ENCODE results near the gene ANKRD9.

The ANKRD9 gene

DNA sequence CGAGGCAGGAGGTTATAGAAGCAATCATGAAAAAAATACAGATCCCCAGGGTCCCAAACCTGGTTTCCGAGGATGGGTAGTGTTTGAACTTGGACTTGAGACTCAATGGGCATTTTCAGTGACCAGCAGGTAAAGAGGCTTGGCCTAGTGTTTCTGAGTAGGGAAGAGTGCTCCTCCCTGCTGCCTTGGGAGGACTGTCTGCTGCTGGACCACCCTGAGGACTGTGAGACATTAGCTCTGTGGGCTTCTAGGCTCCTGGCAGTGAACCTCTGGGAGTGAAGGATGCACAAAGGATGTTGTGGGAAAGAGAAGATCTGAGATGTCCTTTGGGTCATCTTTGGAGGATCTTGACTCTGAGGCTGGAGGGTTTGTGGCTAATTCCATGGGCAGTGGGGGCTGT is 30.5 kb downstream of the ANKRD9 start:
- DNase-seq: no peak

- peak in 34 of 58 donors; percentile 16 to 70 (median 48) for DNase-seq
Observed at GRCh38 chr14:102474934-102475333, 34.6 kb downstream of the ANKRD9 start.

- no peak for DNase-seq
Observed at GRCh38 chr14:102473559-102473958, 36.0 kb downstream of the ANKRD9 start.

GRCh38 chr14:102472791-102473150 is 36.8 kb downstream of the ANKRD9 start:
- DNase-seq: peak in 19 of 58 donors; percentile 9 to 44 (median 26)

DNA sequence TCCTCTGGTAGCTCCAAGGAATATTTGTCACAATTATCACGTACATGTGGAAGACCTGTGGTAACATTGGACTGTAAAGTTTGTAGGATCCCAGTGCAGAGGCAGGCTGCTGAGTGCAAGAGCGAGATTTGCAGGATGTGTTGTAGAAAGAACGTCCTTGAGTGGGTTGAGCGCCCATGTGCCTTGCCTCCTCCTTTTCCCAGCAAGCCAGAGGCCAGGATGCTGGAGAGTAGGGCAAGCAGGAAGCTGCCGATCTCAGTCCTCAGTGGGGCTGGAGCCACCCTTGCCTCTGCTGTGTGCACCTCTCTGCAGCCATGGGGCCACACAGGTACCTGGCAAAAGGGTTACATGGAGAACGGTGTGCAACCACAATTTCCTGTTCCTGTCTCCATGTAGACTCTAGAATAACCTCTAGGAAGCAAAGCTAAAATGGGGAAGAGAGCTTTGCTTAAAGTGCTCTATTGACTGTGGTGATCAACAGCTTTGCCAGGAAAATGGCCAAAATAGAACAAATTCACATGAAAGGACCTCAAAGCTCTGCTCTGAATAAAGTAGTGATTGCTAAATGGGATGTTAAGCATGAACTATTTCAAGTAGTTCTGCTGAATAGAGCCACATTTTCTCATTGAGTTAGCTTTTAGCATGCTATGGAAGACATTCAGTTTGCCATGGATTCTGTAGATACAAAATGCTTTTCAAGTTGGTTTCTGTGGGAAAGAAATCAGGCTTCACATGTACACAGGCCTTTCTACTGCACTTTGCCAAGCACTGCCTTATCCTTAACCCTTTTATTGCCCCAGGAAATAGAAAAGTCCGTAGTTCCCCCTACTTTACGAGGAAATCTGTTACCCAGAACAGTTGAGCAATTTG is 37.4 kb downstream of the ANKRD9 start:
- DNase-seq: peak in 7 of 58 donors; percentile 8 to 44 (median 16)

- no peak for DNase-seq
Observed at GRCh38 chr14:102469261-102469660, 40.3 kb downstream of the ANKRD9 start.

DNA sequence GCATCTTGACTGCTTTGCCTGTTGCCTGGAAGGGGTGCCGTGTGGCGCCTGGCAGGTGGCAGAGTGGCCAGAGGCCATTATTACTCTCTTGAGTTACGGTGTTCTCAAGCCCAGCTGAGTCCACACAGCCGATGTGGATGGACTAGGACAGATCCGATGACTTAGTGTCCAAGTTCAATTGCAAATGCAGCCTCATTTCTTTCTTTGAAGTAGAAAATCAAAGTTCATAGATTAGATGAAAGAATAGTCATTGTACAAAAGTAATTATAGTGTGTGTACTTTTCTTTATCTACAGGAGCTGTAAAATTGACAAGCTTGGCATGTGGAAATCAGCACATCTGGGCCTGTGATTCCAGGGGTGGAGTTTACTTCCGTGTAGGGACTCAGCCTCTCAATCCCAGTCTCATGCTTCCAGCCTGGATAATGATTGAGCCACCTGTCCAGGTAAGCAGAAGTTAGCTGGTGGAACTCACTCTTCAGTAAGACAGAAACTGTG is 44.7 kb downstream of the ANKRD9 start:
- DNase-seq: no peak

DNA sequence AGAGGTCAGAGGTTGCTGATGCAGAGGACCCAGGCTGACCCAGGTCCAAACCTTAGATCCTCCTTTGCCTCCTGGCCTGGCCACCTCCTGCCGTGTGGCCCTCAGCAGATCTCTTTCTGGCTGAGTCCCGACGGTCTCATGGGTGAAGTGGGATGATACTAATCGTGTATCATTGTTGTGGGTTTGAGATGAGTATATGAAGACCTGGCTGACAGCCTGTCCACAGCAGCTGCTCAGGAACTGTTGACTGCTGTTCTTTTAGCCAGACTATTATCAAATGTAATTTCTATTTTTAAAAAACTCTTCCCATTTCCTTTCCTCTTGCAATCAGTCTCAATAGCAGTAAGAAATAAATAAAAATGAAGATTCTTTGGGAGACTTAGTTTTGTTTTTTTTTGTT is 45.6 kb downstream of the ANKRD9 start:
- DNase-seq: no peak

GRCh38 chr14:102462391-102462790 is 47.2 kb downstream of the ANKRD9 start:
- DNase-seq: peak in 1 of 58 donors; percentile 31

- DNase-seq: peak in 2 of 58 donors; percentile 7 to 13
Observed at GRCh38 chr14:102461490-102462338, 47.9 kb downstream of the ANKRD9 start.

- no peak for DNase-seq
Observed at GRCh38 chr14:102457509-102457908, 52.1 kb downstream of the ANKRD9 start.

DNA sequence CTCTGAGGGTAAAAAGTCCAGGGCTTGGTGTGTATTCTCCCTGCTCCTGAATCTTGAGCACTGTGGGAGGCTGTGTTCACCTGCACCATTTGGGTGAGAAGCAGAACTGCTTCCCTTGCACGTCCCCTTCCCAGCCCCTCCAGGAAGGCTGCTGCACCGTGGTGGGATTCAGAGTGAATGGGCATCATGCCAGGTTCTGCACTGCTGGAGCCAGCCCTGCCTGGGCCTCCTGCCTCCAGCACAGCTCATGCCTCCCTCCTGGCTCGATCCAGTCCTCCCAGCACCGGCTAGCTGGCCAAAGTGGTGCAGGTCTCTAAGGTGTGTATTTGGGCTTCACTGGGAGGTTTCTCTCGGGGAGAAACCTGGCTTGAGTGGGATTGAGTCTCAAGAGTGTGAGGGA is 54.9 kb downstream of the ANKRD9 start:
- DNase-seq: no peak

- DNase-seq: no peak
Observed at GRCh38 chr14:102452302-102452701, 57.3 kb downstream of the ANKRD9 start.

Data from anterior cingulate cortex (tissue), 58 donors.